ENCODE results near the gene TESMIN.

The TESMIN gene

DNA sequence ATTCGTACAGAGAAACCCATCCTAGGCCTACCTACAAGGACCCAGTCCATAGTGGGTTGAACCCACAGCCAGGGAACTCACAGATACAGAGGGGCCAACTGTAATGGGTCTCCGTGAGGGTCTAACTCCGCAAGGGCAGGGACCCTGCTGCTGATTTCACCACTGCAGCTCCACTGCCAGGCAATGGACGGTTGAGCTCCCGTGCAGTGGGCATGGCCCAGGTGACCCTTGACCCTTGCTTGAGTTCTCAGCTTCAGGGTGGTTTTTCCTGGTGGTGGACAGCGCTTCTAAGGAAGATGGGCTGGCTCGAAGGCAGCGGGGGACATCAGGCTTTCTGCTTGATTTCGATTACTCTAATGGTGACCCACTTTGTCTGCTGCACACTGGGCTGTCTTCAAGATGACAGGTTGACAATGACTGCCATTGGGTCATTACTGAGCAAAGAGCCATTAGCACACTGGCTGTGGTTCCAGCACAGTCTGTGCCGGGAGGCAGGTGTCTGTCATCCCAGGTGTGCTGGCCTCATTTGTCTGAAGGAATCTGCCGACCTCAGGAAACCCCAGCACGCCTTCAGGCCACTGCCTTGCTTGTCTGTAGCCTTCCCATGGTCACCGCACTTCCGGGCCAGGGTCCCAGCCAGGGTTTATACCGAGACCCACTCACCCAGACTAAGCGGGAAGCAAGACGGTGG is 70.6 kb downstream of the TESMIN start:
- no peak for DNase-seq

DNA sequence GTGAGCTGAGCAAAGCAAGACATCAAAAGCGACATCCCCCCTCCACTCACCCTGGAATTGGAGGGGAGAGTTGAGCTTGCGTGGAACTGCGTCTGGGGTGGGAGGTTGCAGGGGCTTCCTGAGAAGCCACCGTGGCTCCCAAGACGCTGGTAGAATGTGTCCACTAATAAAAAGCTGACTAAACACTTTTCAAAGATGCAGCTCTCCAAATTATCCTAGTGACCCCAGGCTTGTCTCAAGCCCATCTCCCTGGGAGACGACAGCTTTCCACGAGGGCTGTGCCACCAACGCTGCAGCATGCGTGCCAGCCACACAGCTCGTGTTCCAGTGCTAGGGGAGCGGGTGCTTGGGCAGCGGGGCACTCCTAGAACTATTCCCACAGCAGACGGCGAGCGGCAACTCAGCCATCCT is 73.3 kb downstream of the TESMIN start:
- no peak for DNase-seq

DNA sequence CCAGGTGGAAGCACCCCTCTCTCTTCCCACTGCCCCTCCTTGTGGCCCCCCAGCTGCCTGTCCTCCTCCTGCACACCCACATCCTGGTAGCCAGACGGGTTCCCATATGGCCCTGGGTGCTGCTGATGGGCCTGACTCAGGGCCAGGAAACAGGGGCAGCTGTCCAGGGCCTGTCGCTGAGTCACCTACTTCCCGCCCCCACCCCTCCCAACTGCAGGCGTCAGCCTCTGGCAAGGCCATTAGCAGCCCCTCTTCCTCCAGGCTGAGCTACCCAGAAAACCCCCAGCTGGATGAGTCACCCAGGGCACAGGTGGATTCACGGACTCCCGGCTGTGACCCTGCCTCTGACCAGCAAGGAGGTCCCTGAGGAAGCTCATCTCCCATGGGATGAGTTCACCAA is 73.9 kb downstream of the TESMIN start:
- no peak for DNase-seq

DNA sequence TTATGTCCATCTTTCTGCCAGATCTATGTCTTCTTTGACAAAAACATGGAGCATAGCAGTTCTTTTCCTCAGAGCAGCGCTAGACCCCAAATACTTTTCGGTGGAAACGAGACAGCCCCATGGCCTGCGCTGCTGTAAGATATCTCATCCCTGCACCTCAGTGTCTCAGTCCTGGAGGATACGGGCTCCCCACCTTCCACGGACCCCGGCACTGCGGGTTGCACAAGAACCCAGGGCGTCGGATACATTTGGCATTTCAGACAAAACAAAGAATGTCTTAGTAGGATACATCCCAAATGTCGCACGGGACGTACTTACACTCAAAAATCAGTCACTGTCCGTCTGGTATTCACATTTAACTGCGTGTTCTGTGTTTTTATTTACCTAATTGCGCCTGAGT is 76.9 kb downstream of the TESMIN start:
- no peak for DNase-seq

DNA sequence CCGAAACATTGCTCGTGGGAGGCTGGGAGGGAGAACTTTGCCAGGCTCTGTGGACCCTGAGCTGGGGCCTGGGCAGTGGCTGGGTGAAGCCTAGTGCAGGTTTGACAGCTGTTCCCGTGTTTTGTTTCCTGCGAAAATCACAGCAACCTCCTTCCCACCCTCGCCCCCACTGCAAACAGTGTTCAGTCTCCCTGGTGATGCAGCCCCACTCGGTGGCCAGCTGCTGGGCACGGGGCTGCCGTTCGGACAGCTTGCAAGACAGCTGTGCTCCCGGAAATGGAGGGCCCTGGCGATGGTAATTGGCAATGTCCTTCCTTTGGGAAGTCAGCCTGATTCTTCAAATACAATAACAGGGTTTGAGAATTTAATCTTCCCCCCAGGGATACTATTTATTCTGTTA is 77.3 kb downstream of the TESMIN start:
- DNase-seq: no peak

DNA sequence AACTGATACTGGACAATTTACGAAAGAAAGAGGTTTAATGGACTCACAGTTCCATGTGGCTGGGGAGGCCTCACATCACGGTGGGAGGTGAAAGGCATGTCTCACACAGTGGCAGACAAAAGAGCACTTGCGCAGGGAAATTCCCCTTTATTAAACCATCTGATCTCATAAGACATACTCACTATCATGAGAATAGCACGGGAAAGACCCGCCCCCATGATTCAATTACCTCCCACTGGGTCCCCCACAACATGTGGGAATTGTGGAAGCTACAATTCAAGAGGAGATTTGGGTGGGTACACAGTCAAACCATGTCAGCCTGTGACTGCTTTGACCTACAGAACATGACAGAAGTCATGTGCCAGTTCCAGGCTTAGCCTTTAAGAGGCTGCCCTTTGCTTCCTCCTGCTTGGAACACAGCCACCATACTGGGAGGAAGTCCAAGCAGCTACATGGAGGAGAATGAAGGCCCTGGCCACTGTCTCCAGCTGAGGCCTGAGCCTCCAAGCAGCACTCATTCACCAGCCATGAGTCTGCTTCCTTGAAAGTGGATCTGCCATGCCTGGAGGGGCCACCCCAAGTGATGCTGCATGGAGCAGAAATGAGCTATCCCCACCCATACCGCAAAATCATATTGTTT is 77.9 kb downstream of the TESMIN start:
- no peak for DNase-seq

DNA sequence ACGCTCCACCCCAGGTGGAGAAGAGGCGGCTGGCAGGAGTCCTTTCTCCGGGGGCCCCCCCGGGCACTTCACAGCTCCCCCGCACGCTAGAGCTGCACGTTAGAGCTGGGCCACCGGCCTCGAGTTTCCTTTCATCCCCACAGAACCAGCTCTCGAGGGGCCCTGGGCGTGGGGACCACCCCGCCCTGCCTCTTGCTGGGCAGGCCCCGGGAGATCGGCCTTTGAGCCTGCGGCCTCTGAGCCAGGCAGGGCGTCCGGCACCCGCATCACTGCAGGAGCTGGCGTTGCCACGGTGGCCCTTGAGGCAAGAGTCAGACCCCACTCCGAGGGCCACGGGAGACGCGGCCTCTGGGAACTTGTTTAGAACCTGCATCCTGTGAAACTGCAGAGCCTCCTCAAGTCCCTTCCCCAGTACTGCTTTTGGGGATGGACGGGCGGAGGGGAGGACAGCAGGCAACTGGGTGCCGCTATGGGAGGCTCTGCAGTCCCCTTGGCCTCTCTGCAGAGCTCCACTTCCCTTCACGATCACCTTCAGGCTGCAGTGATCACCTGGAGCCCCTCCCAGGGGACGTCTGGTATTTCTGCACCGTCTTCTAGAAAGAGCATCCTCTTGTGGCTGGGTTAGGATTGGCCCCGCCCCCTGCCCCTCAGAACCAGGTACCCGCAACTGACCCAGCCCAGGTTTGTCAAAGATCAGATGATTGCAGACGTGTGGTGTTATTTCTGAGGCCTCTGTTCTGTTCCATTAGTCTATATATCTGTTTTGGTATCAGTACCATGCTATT is 80.9 kb downstream of the TESMIN start:
- DNase-seq: no peak

DNA sequence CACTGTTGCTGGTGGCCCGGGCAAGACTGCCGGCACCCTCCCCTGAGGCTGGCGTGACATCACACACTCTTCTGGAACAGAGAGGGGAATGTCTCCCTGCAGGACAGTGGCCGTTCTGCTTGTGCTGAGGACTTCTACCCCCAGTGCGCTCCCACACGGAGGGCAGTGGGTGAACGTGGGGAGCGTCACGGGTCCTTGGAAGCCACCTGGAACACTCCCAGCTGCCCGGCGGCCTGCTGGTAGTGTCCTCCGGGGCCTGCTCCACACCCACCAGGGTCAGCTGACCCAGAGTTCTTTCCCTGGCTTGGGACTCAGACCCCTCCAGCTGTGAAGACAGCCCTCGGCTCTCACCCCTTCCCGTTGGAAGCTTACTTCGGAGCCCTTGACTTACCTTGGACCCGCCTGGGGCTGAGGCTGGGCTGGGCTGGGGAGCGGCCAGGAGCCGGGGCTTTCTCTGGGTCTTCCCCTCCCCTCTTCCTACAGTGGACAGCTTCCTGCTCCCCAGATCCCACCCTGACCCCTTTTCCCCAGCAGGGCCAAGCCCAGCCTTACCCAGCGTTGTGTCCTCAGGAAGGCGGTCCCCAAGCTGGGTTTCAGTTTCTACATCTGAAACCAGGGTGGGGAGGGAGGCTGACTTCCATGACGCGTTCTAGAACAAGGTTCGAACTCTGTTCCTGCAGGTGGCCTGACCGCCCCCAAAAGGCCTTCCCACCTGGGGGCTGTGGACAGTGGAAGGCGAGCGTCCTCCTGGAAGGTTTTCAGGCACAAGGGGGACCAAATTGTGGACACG is 81.8 kb downstream of the TESMIN start:
- no peak for DNase-seq

DNA sequence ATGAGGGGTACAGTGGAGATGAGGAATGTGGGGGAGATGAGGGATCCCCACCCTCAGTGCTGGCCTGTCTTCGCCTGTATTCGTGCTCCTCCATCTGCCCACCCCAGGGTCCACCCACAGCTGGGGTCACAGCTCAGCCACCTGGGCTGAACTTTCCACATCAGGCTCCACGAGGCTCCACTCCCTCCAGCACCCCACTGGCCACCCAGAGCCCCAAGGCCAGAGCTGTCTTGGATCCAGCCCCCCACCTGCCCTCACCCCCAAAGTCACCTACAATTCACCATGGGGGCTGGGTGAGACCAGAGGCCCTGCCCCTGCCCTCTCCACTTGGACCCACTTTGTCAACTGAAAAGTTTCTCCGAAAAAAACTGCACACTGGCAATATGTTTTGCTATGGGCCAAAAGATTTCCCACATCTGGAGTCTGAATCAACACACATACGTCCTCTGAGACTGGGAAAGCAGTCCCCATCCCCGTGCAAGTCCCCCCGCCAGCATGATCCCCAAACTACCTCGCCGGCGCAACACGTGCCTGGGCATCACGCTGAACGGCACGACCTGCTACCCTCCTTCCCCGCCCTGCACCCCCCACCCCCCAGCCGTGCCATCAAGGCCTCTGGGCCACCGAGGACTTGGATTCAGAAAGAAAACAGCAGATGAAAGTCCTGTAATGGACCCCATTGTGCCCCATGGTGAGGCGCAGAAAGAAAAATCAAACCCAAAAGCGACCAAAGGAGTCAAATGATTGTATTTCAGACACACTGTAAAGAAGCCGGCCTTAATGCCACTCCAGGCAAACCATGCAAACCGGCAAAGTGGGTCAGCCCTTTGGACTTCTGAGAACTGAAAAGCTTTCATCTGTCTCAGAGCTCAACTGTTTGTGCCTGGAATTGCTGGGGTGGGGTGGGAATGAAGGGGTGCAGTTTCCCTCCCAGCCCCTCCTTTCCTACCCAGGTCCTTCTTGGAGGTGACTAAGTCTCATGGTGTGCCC is 83.5 kb downstream of the TESMIN start:
- no peak for DNase-seq

DNA sequence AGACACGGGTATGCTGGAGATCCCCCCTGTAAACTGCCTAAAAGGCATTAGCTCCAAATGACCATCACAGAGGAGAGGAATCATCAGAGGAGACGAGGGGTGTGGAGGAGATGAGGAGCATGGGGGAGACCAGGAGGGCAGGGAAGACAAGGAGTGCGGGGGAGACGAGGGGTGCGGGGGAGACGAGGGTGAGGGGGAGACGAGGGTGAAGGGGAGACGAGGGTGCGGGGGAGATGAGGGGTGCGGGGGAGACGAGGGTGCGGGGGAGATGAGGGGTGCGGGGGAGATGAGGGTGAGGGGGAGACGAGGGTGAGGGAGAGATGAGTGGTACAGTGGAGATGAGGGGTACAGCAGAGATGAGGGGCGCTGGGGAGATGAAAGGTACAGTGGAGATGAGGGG is 84.5 kb downstream of the TESMIN start:
- no peak for DNase-seq

DNA sequence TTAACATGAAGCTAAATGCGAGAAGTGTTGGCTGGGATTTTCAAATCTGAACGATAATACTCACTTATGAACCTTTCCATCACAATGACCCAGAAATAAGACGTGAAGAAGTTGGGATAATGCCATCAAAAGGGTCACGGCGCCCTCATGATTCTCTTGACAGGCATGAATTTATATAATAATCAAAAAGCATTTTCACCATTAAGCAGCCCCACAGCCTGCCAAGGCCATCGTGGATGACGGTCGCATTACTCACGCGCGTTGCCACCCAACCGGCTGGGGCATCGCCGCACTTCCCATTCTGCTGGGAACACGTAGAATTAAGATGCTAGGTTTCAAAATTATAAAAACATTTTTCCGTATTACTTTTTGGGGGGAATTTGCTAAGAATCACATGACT is 85.9 kb downstream of the TESMIN start:
- no peak for DNase-seq

DNA sequence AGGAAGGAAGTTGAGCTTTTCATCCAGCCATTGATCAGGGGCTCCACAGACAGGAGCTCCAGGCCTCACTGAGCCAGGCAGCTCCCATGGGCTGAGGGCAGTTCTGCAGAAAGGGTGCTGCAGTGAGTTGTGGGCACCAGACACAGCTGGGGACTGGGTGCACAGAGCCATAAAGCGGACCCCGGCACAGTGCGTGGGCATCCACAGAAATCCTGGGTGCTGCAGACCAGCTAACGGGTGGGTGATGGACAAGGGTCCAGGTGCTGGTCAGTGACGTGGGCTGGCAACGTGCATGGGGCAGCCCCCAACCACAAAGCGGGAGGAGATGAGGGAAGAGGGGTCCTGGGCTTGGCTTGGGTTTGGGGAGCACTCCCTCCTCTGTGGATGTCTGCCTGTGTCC is 86.4 kb downstream of the TESMIN start:
- no peak for DNase-seq

DNA sequence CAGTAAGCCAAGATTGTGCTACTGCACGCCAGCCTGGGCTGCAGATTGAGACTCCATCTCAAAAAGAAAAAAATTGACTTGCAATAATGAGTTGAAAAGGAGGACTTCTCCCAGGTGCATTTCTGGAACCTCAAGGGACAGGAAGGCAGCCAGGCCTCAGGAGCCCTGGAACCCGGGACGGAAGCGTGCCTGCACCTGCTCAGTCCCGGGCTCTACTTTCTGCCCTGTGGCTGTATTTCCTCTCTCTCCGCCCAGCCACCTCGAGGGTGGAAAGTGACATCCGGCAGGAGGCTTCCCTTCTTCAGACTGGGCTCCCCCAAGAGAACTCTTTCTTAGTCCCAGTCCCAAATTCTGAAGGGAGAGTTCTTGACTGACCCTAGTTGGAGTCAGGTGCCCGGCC is 87.2 kb downstream of the TESMIN start:
- DNase-seq: no peak

DNA sequence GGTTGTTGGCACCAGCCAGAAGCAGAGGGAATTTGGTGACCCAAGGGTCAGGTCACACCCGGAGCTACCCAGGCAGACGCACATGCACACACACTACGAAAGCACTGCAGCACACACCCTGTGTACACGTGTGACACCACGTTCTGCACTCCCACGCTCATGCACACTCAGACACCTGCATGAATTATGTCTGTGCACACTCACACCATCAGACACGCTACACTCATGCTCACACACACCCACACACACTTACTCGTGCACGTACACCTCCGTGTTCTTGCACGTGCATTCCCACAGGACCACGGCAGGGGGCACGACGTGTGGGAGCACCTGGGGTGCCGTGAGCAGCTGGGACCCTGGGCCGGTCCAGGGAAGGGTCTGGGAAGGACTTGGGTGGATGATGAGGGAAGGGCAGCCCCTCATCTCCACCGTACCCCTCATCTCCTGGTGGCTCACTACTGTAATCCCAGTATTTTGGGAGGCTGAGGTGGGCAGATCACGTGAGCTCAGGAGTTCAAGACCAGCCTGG is 87.8 kb downstream of the TESMIN start:
- DNase-seq: no peak

DNA sequence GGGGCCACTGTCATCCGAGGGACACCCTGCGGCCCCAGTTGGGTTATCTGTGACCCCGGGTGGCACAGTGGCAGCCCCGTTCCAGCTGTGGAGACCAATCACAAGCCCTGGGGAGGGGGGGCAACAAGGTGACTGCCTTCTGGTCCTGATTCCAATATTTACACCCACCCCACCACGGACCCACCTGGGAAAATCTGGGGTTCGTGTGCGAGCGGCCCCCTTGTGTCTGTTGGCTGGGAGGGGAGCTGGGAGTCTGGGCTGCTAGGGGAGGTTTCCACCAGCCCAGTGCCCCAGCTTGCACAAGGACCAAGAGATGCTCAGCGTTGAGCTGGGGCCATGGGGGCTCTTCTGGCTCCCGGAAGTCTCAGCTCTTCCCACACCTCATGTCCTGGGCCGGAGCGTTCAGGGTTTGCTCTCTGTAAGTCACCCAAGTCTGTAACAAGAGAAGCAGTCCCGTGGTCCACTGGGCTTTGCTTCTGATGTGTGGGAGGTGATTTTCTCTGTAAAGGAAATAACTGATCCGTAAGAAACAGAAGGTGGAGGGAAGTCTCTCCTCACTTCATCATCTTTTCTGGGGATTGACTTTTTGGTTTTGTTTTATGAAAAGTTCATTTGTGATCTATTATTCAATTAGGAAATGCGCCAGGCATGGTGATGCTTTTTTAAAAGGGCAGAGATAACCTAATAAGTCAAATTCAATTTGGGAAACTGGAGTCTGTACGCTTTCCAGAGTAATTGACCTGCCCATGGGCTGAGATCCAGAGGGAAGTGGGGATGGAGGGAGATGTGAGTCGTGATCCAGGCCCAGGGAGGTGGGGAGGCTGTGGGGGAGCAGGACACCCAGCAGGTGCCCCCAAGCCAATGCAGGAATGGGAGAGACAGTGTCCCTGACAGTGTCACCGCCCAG is 89.4 kb downstream of the TESMIN start:
- no peak for DNase-seq

DNA sequence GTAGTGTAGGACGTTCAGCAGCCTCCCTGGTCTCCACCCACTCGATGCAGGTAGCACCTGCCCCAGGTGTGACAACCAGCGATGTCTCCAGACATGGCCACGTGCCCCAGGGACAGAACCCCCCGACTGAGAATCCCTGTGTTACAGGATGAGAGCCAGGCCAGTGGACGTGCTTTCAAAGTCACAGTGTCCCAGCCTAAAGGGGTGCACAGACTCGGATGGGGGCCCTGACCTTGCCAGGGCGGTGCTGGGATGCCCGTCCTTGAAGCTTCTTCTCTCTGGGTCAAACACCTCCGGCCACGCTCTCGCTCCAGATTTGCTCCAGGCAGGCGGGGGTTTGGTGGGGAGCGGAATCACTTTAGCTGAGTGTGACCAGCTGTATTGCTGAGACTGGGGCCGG is 90.3 kb downstream of the TESMIN start:
- DNase-seq: no peak

DNA sequence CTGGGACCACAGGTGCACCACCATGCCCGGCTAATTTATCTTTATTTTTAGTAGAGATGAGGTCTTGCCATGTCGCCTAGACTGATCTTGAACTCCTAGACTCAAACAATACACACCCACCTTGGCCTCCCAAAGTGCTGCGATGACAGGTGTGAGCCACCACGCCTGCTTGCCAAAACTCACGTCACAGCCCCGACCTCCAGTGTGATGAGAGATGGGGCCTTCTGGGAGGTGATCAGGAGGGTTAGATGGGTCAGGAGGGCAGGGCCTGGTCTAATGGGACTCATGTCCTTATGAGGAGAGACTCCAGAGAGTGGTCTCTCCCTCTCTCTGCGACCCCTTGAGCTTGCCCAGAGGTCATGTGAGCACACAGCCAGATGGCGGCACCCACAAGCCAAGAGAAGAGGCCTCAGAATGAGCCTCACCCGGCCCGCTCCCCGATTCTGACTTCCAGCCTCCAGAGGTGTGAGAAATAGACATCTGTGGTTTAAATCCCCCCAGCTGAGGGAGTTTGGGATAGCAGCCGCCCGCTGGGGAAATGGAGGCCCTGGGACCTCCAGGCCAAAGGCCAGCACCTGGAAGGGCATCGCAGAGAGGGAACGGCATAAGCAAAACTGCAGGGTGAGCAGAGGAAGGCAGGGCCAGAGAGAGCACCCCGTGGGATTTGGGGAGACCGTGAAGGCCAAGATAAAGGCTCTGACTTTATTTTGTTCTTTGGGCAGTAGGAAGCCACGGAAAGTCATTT is 91.1 kb downstream of the TESMIN start:
- no peak for DNase-seq

DNA sequence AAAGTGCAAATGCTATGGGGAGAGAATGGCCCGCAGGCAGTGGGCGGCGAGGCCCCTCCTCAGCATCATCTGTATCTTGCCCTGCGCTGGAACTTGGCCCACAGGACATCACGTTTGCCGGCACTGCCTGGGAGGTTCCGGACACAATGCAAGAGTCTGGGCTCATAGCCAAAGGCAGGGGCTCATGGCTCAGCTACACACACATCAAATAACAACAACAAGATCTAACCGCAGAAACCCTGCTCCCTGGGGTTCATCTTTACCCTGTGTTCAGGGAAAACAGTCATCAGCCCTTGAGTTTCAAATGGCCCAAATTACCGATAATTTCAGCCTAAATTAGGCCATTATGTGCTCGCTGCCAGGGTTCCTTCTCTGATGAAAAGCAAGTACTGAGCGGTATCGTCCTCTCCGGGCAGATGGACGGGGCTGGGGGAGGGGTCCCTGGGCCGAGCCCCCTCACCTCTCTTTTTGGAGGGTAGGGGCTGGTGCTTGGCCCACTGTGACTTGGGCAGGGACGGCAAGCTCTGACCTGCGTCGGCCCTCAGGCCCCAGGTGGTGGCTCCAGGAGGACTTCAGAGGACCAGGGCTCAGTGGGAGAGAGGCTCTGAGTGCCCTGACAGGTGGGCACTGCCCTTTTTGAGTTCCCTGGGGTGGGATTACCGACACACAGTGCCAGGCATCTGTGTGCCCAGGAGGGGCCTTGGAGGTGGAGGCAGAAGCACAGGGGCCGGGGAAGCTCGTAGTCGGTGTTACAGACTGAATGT is 92.0 kb downstream of the TESMIN start:
- DNase-seq: no peak

DNA sequence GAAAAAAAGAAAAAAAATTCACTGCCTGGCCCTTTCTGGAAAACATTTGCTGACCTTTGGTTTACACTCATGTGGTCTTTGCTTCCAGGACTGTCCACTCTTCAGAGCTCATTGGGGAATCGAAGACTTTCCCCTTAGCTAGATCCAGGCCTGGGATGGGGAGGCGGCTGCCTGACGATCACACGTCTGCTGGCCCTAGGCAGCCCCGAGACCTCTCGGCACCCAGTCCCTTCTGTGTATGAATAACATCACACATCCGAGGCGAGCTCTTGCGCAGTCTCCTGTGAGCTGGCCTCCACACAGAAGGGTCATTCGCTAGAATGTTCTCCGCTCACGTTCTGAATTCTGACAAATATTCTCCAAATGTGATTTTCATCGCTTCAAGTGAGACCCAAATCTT is 92.7 kb downstream of the TESMIN start:
- no peak for DNase-seq

Measured in cerebellar nuclear complex (tissue), 1 donor.